Inflammatory macrophage (primary cell): Measurements from ENCODE around the gene EMP1.
A peak's percentile ranks its signal among the peaks of the same experiment; 100 is the strongest.

Source experiments
- DNase-seq, 2 donors: peaks; one replicate each; pipeline ENCODE4 v3.0.0-alpha.2; 2020 to 2022

EMP1 gene

GRCh38 chr12:13223941-13224340 is 27.4 kb downstream of the EMP1 start:
- no peak for DNase-seq

GRCh38 chr12:13227191-13227590 is 30.7 kb downstream of the EMP1 start:
- DNase-seq = no peak

GRCh38 chr12:13228579-13228978 is 32.1 kb downstream of the EMP1 start:
- no peak for DNase-seq

GRCh38 chr12:13229504-13229903 is 33.0 kb downstream of the EMP1 start:
- no peak for DNase-seq

DNA sequence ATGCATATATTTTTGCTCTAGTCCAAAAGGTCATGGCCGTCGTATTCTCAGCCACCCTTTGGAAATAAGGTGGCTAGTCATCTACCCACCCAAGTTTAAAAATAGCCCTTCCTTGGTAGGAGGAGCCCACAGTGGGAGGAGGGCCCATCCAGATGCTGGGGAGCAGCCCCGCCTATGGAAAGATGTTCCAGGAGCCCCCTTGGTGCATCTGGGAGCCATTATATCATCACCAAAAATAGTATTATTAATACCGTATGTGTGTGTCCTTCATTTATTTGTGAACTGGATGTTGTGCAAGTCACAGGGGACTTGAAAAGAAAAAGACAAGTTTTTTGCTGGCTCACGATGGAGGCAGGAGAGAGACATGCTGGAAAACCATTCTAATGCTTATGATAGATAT is 34.0 kb downstream of the EMP1 start:
- DNase-seq = no peak

DNA sequence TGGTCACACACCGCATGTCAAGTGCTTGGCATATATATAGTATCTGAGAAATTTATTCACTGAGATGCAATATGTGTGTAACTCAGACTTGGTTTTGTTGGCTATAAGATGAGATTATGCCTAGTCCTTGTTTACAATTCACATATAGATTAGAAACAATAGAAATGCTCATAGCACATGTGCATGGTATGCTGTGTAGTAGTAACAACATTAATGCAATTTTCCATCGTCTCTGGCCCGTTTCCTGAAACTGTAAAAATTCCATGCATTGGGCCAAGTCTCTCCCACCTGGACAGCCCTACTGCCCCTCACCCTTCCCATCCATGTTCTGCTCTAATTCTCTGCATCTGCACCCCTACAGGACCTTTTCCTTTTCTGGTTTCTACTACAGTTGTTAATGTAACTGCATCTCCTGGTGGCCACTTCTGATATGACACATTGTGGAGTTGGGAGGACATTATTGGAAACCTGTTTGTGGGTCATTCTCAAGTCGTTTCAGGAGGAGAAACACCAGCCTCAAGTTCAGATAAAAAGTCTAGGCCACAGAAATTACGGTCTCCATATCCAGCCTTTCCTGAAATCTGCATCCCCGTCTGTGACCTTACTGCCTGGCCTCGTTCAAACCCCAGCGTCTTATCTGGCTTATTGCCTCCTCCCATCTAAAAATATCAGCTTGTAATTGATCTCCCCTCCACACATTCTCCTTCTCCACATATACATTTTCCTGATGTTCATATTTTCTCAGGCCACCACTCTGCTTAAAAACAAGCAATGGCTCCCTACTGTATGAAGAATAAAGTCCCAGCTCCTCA is 37.5 kb downstream of the EMP1 start:
- peak; percentile 68 to 73 for DNase-seq

- no peak for DNase-seq
These were observed 41.7 kb downstream of the EMP1 start for GRCh38 chr12:13238204-13238603.

GRCh38 chr12:13241833-13242488 is 45.4 kb downstream of the EMP1 start:
- DNase-seq = peak in 1 of 2 donors; percentile 13

DNA sequence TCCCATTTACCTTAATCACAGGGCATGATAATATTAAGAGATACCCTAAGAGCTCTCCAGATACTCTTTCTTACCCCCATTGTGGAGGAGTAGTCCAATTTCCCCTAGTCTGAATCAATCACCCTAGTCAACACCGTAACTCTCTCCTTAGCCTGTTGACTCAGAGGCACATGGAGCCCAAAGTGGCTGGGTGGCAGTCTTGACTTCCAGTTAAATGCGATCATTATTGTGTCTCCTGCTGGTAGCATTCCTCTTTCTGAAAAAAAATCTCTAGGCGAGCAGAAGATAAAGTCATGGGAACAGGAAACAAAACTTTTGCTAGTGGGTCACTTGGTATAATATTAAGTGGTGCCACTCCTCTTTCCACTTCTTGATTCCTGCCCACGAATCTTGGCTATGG is 46.4 kb downstream of the EMP1 start:
- peak; percentile 36 to 55 for DNase-seq

DNA sequence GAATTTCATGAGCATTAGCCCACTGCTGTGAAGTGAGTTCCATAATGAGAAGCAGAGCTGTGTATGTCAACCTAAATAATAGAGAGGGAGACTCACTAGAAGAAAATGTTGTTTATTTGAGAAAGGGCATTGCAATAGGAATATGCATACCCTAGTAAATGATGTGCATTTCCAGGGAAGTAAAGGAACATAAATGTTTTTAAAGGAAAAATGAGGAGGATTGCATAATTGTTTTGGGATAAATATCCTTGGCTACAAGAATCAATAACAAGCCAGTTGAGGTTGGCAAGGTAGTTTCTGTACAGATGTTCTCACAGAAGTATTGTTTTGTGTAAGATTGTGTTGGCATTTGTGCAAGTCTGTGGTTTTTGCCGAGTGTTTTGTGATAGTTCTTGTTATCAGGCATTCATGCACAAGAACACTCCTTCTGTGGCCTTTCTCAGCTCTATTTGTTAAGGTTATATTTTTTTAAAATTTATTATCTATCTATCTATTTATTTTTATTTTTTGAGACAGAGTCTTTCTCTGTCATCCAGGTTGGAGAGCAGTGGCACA is 47.1 kb downstream of the EMP1 start:
- no peak for DNase-seq

GRCh38 chr12:13247596-13247995 is 51.1 kb downstream of the EMP1 start:
- DNase-seq = no peak

DNA sequence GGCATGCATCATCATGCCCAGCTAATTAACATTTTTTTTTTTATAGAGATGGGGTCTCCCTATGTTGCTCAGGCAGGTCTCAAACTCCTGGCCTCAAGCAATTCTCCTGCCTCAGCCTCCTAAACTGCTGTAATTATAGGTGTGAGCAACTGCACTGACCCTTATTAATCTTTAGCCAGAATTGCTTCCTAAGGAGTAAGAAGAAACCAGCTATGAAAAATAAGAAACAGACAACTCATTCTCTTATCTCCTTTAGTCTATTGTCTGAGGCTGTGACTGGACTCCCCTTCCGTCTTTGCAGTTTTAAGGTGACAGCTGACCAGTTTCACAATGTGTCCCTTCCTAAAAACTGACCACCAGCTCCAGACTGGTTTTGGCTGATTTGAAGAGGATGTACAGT is 52.4 kb downstream of the EMP1 start:
- DNase-seq = no peak

DNA sequence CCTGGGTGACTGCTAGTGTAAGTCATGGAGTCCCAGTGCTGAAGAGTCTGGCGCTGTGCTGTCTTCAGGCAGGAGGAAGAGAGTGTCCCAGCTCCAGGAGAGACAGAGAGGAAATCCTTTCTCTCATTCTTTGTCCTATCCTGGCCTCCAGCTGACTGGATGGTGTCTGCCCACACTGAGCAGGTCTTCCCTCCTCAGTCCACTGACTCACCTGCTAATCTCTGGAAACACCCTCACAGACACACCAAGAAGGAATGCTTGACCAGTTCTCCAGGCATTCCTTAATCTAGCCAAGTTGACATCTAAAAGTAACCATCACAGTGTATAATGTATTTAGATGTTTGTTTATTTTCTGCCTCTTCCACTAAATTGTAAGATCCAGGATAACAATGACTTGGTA is 53.9 kb downstream of the EMP1 start:
- no peak for DNase-seq

- no peak for DNase-seq
These were observed 55.0 kb downstream of the EMP1 start for GRCh38 chr12:13251521-13251920.

GRCh38 chr12:13252024-13252423 is 55.5 kb downstream of the EMP1 start:
- no peak for DNase-seq

GRCh38 chr12:13252616-13253015 is 56.1 kb downstream of the EMP1 start:
- no peak for DNase-seq

GRCh38 chr12:13253966-13254760 is 57.6 kb downstream of the EMP1 start:
- no peak for DNase-seq

- peak; percentile 93 to 95 for DNase-seq
These were observed 59.5 kb downstream of the EMP1 start for GRCh38 chr12:13255792-13256691.

DNA sequence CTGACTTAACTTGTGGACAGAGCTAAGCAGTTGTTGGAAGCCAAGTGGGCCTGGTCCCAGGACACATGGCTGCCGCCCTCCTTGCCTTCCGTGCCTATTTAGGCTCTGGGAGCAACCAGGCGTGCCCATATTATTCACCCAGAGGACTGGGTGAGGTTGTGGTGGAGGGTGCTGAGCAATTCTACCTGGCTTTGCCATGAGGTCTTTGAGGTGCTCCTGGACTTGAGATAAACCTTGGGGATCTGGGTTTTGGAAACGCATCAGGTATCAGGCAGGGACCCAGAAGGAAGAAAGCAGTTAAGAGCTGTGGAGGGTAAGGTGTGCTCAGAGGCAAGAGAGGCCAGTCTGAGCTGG is 60.1 kb downstream of the EMP1 start:
- no peak for DNase-seq

GRCh38 chr12:13257356-13257875 is 60.9 kb downstream of the EMP1 start:
- DNase-seq = peak in 1 of 2 donors; percentile 4

- no peak for DNase-seq
These were observed 61.7 kb downstream of the EMP1 start for GRCh38 chr12:13258197-13258596.

GRCh38 chr12:13258717-13259119 is 62.2 kb downstream of the EMP1 start:
- no peak for DNase-seq
